WTC11 (cell line): ENCODE measurements around the gene ABHD17C. TPM values are rescaled to one million over a fixed set of nuclear protein-coding genes. Genes with fewer than 3 reads are reported as not detected.
A peak's percentile ranks its signal among the peaks of the same experiment; 100 is the strongest.

ENCODE experiments used
- ATAC-seq: fragments of 200-7000 bp; cut with Tn5 transposase; 2 replicates; pipeline ENCODE4 v1.10.0; 2021; ENCODE audit warnings: mild to moderate bottlenecking, moderate library complexity
- CTCF ChIA-PET: fragments of 300-600 bp; sonication (Branson Sonifier 250); formaldehyde crosslinking; loops from one replicate; lab custom pipeline; 2021; ENCODE audit warnings: antibody characterized with exemption; lab: Charles Lee
- POLR2A ChIA-PET: fragments of 350-600 bp; sonication (Branson Sonifier 250); formaldehyde crosslinking; loops from one replicate; lab custom pipeline; 2021; ENCODE audit warnings: antibody characterized with exemption; lab: Charles Lee
- DNase-seq: peaks from one replicate; pipeline ENCODE4 v3.0.0; 2021; ENCODE audit warnings: low spot score
- H3K27ac Mint-ChIP-seq: 2 replicates; pipeline ENCODE4 v1.8.0; 2021; ENCODE audit warnings: mixed read lengths
- H3K27me3 Mint-ChIP-seq: 2 replicates; pipeline ENCODE4 v1.8.0; 2021; ENCODE audit warnings: low read depth, mild to moderate bottlenecking, moderate library complexity, mixed read lengths
- H3K36me3 Mint-ChIP-seq: 2 replicates; pipeline ENCODE4 v1.8.0; 2021; ENCODE audit warnings: mixed read lengths
- H3K4me1 Mint-ChIP-seq: 2 replicates; pipeline ENCODE4 v1.8.0; 2022; ENCODE audit warnings: mixed read lengths
- H3K4me3 Mint-ChIP-seq: 2 replicates; pipeline ENCODE4 v1.8.0; 2021; ENCODE audit warnings: mild to moderate bottlenecking, moderate library complexity, mixed read lengths
- H3K9me3 Mint-ChIP-seq: 2 replicates; pipeline ENCODE4 v1.8.0; 2021; ENCODE audit warnings: mixed read lengths
- ESRRA ChIP-seq: sonication (generic); formaldehyde crosslinking; IDR thresholded peaks from 2 replicates; pipeline ENCODE4 v1.8.1; 2022; ENCODE audit warnings: mild to moderate bottlenecking, missing genetic modification reagents, borderline replicate concordance
- FOXK1 ChIP-seq: sonication (generic); formaldehyde crosslinking; IDR thresholded peaks from 2 replicates; pipeline ENCODE4 v1.8.0; 2022; ENCODE audit warnings: mild to moderate bottlenecking, moderate library complexity, missing genetic modification reagents
- GABPB1 ChIP-seq: sonication (generic); formaldehyde crosslinking; IDR thresholded peaks from 2 replicates; pipeline ENCODE4 v1.8.1; 2023; ENCODE audit warnings: mild to moderate bottlenecking, missing genetic modification reagents
- HMGA2 ChIP-seq: fragments of 250-450 bp; sonication (Bioruptor Pico); IDR thresholded peaks from 2 replicates; pipeline ENCODE4 v1.4.0; 2021; ENCODE audit warnings: mild to moderate bottlenecking, moderate library complexity
- KAT7 ChIP-seq: sonication (generic); formaldehyde crosslinking; IDR thresholded peaks from 2 replicates; pipeline ENCODE4 v1.8.1; 2023; ENCODE audit warnings: missing genetic modification reagents, mild to moderate bottlenecking, borderline replicate concordance
- OVOL2 ChIP-seq: fragments of 250-450 bp; sonication (Bioruptor Pico); IDR thresholded peaks from 2 replicates; pipeline ENCODE4 v1.9.0; 2021; ENCODE audit warnings: mild to moderate bottlenecking, borderline replicate concordance
- SMAD3 ChIP-seq: sonication (generic); formaldehyde crosslinking; IDR thresholded peaks from 2 replicates; pipeline ENCODE4 v1.8.0; 2022; ENCODE audit warnings: missing genetic modification reagents, mild to moderate bottlenecking, borderline replicate concordance
- SP1 ChIP-seq: sonication (generic); formaldehyde crosslinking; conservative IDR thresholded peaks from 2 replicates; pipeline ENCODE4 v1.8.1; 2022; ENCODE audit warnings: missing genetic modification reagents
- TEAD4 ChIP-seq: sonication (generic); formaldehyde crosslinking; IDR thresholded peaks from 2 replicates; pipeline ENCODE4 v1.8.0; 2022; ENCODE audit warnings: mild to moderate bottlenecking, missing genetic modification reagents
- TP53 ChIP-seq: sonication (generic); formaldehyde crosslinking; IDR thresholded peaks from 2 replicates; pipeline ENCODE4 v1.8.1; 2023; ENCODE audit warnings: mild to moderate bottlenecking, missing genetic modification reagents
- ZNF416 ChIP-seq: fragments of 250-450 bp; sonication (Bioruptor Pico); IDR thresholded peaks from 2 replicates; pipeline ENCODE4 v1.9.0; 2021; ENCODE audit warnings: mild to moderate bottlenecking, inconsistent platforms
- ZNF671 ChIP-seq: fragments of 250-450 bp; sonication (Bioruptor Pico); IDR thresholded peaks from 2 replicates; pipeline ENCODE4 v1.8.0; 2021; ENCODE audit warnings: mild to moderate bottlenecking
- total RNA-seq: library from RNA; stranded (reverse); gene quantifications from 3 replicates; pipeline ENCODE4 v1.2.3, GENCODE V29; 2021
- TF ChIP-seq, protein P1 (sequence below): sonication (generic); formaldehyde crosslinking; IDR thresholded peaks from 2 replicates; pipeline ENCODE4 v1.8.1; 2023; ENCODE audit warnings: mild to moderate bottlenecking, missing genetic modification reagents, moderate library complexity
- TF ChIP-seq, protein P2 (sequence below): sonication (generic); formaldehyde crosslinking; IDR thresholded peaks from 2 replicates; pipeline ENCODE4 v1.8.0; 2022; ENCODE audit warnings: mild to moderate bottlenecking, missing genetic modification reagents
- TF ChIP-seq, protein P3 (sequence below): fragments of 250-450 bp; sonication (Bioruptor Pico); IDR thresholded peaks from 2 replicates; pipeline ENCODE4 v1.9.0; 2021; ENCODE audit warnings: mild to moderate bottlenecking
- TF ChIP-seq, protein P4 (sequence below): fragments of 250-450 bp; sonication (Bioruptor Pico); IDR thresholded peaks from 2 replicates; pipeline ENCODE4 v1.9.0; 2021; ENCODE audit warnings: mild to moderate bottlenecking, borderline replicate concordance
- TF ChIP-seq, protein P5 (sequence below): sonication (generic); formaldehyde crosslinking; IDR thresholded peaks from 2 replicates; pipeline ENCODE4 v1.8.0; 2022; ENCODE audit warnings: missing genetic modification reagents
- TF ChIP-seq, protein P6 (sequence below): sonication (generic); formaldehyde crosslinking; IDR thresholded peaks from 2 replicates; pipeline ENCODE4 v1.8.0; 2023; ENCODE audit warnings: missing genetic modification reagents

The ABHD17C gene
- total RNA-seq, 1 experiment from 2014 or later = 29.0 TPM

DNA sequence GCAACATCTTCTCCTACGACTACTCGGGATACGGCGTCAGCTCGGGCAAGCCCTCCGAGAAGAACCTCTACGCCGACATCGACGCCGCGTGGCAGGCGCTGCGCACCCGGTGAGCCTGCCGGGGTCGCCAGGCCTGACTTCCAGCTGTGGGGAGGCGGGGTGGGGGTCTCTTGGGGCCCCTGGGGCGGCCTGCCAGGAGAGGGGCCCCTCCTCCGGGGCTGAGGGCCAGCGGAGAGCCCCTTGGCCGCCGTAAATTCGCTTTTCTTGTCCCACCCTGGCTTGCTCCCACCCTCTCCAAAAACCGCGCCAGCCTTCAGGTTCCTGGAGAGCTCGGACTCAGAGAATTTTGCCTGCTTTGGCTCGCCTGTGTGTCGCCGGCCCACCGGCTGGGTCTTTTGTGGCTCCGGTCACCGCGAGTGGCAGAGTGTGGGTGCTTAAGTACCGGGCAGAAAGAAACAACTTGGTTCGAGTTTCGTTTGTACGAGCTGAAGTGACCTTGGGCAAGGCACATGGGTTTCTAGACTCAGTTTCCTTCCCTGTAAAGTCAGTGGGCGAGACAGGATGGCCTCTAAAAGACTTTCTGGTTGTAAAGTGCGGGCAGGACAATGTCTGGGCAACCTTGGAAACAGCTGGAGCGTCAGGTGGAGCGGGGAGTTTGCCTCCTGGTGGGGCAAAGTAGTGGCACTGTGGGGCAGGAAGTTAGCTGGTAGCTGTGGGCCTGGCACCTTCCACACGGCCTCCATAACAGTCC, 976 bp downstream of the ABHD17C start:
- H3K9me3 Mint-ChIP-seq = no peaks in the 10 kb centered on the region
- POLR2A ChIA-PET = interaction anchor here (0.5 to 1.3 kb wide), 3 partner anchors 20 to 304 kb away, joined by 3 read pairs; partner anchors contain the start of gene TLNRD1
- H3K4me1 Mint-ChIP-seq = peaks cover 29% of the 10 kb centered on the region
- peaks cover 7% of the 10 kb centered on the region for H3K36me3 Mint-ChIP-seq
- ATAC-seq (no peak; the same call in 1 of the 2 replicates), DNase-seq (peak; percentile 16)
- TF ChIP-seq, protein P1, sequence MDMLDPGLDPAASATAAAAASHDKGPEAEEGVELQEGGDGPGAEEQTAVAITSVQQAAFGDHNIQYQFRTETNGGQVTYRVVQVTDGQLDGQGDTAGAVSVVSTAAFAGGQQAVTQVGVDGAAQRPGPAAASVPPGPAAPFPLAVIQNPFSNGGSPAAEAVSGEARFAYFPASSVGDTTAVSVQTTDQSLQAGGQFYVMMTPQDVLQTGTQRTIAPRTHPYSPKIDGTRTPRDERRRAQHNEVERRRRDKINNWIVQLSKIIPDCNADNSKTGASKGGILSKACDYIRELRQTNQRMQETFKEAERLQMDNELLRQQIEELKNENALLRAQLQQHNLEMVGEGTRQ = no peak
- TF ChIP-seq, protein P2, sequence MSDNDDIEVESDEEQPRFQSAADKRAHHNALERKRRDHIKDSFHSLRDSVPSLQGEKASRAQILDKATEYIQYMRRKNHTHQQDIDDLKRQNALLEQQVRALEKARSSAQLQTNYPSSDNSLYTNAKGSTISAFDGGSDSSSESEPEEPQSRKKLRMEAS (CRISPR knock-in tag) = peak; percentile 11; the same call in 1 of the 2 replicates
- TF ChIP-seq, all 79 proteins: peak for 1
- Mint-ChIP-seq H3K27me3 (peaks cover 25% of the 10 kb centered on the region), H3K4me3 (peak overlapping the region; percentile 82), H3K27ac (no peak overlapping the region)
- CTCF ChIA-PET = interaction anchor here (1.0 to 4.1 kb wide), 8 partner anchors 33 to 274 kb away, joined by 3 to 26 read pairs (median 6); partner anchors contain the start of gene CEMIP

DNA sequence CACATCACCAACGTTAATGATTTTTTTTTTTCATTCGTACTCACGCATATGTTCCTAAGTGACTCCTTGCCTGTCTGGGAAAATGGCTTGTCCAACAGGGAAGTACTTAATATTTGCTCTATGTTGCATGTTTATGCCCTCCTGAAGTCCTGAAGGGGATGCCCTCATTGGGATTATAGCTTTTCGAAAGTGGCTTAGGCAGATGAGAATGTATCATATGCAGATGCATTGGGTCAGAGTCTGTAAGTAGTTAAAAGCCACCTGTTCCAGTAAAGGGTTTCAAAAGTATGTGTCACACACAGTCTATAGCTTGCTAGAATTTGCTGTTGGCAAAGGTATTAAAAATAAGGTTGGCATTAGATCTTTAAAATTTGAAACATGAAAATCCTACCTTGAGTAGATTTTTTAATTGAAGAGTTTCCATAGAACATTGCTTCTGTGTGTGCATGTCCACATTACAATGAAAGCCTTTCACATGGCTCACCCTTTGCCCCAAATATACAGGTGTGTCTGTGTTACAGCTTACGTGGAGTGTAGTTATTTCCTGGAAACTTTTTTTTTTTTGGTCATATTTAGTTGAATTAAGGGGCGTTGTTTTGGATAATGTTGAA, 2.1 kb downstream of the ABHD17C start:
- Mint-ChIP-seq H3K4me1 (peaks cover 33% of the 10 kb centered on the region), H3K27ac (no peak overlapping the region), H3K9me3 (no peaks in the 10 kb centered on the region), H3K36me3 (peaks cover 7% of the 10 kb centered on the region), H3K4me3 (peak overlapping the region; percentile 82), H3K27me3 (peaks cover 25% of the 10 kb centered on the region)
- ChIA-PET CTCF (interaction anchor here (1.3 to 4.1 kb wide), 3 partner anchors 62 to 130 kb away, joined by 3 to 26 read pairs (median 9); no protein-coding TSS in a partner anchor), POLR2A (no interaction called here)
- no peak for DNase-seq
- no peak for ATAC-seq
- TF ChIP-seq TEAD4 (CRISPR knock-in tag) (no peak), KAT7 (CRISPR knock-in tag) (no peak), FOXK1 (CRISPR knock-in tag) (no peak), ZNF416 (CRISPR knock-in tag) (no peak), ESRRA (no peak), OVOL2 (CRISPR knock-in tag) (no peak), HMGA2 (CRISPR knock-in tag) (no peak), SMAD3 (no peak), GABPB1 (CRISPR knock-in tag) (no peak), TP53 (CRISPR knock-in tag) (no peak), ZNF671 (CRISPR knock-in tag) (no peak), SP1 (CRISPR knock-in tag) (no peak)
- TF ChIP-seq, protein P3, sequence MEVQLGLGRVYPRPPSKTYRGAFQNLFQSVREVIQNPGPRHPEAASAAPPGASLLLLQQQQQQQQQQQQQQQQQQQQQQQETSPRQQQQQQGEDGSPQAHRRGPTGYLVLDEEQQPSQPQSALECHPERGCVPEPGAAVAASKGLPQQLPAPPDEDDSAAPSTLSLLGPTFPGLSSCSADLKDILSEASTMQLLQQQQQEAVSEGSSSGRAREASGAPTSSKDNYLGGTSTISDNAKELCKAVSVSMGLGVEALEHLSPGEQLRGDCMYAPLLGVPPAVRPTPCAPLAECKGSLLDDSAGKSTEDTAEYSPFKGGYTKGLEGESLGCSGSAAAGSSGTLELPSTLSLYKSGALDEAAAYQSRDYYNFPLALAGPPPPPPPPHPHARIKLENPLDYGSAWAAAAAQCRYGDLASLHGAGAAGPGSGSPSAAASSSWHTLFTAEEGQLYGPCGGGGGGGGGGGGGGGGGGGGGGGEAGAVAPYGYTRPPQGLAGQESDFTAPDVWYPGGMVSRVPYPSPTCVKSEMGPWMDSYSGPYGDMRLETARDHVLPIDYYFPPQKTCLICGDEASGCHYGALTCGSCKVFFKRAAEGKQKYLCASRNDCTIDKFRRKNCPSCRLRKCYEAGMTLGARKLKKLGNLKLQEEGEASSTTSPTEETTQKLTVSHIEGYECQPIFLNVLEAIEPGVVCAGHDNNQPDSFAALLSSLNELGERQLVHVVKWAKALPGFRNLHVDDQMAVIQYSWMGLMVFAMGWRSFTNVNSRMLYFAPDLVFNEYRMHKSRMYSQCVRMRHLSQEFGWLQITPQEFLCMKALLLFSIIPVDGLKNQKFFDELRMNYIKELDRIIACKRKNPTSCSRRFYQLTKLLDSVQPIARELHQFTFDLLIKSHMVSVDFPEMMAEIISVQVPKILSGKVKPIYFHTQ (CRISPR knock-in tag) = no peak
- TF ChIP-seq, protein P4, sequence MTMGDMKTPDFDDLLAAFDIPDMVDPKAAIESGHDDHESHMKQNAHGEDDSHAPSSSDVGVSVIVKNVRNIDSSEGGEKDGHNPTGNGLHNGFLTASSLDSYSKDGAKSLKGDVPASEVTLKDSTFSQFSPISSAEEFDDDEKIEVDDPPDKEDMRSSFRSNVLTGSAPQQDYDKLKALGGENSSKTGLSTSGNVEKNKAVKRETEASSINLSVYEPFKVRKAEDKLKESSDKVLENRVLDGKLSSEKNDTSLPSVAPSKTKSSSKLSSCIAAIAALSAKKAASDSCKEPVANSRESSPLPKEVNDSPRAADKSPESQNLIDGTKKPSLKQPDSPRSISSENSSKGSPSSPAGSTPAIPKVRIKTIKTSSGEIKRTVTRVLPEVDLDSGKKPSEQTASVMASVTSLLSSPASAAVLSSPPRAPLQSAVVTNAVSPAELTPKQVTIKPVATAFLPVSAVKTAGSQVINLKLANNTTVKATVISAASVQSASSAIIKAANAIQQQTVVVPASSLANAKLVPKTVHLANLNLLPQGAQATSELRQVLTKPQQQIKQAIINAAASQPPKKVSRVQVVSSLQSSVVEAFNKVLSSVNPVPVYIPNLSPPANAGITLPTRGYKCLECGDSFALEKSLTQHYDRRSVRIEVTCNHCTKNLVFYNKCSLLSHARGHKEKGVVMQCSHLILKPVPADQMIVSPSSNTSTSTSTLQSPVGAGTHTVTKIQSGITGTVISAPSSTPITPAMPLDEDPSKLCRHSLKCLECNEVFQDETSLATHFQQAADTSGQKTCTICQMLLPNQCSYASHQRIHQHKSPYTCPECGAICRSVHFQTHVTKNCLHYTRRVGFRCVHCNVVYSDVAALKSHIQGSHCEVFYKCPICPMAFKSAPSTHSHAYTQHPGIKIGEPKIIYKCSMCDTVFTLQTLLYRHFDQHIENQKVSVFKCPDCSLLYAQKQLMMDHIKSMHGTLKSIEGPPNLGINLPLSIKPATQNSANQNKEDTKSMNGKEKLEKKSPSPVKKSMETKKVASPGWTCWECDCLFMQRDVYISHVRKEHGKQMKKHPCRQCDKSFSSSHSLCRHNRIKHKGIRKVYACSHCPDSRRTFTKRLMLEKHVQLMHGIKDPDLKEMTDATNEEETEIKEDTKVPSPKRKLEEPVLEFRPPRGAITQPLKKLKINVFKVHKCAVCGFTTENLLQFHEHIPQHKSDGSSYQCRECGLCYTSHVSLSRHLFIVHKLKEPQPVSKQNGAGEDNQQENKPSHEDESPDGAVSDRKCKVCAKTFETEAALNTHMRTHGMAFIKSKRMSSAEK (CRISPR knock-in tag) = no peak
- TF ChIP-seq, protein P5, sequence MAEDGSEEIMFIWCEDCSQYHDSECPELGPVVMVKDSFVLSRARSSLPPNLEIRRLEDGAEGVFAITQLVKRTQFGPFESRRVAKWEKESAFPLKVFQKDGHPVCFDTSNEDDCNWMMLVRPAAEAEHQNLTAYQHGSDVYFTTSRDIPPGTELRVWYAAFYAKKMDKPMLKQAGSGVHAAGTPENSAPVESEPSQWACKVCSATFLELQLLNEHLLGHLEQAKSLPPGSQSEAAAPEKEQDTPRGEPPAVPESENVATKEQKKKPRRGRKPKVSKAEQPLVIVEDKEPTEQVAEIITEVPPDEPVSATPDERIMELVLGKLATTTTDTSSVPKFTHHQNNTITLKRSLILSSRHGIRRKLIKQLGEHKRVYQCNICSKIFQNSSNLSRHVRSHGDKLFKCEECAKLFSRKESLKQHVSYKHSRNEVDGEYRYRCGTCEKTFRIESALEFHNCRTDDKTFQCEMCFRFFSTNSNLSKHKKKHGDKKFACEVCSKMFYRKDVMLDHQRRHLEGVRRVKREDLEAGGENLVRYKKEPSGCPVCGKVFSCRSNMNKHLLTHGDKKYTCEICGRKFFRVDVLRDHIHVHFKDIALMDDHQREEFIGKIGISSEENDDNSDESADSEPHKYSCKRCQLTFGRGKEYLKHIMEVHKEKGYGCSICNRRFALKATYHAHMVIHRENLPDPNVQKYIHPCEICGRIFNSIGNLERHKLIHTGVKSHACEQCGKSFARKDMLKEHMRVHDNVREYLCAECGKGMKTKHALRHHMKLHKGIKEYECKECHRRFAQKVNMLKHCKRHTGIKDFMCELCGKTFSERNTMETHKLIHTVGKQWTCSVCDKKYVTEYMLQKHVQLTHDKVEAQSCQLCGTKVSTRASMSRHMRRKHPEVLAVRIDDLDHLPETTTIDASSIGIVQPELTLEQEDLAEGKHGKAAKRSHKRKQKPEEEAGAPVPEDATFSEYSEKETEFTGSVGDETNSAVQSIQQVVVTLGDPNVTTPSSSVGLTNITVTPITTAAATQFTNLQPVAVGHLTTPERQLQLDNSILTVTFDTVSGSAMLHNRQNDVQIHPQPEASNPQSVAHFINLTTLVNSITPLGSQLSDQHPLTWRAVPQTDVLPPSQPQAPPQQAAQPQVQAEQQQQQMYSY = no peak
- TF ChIP-seq, protein P6, sequence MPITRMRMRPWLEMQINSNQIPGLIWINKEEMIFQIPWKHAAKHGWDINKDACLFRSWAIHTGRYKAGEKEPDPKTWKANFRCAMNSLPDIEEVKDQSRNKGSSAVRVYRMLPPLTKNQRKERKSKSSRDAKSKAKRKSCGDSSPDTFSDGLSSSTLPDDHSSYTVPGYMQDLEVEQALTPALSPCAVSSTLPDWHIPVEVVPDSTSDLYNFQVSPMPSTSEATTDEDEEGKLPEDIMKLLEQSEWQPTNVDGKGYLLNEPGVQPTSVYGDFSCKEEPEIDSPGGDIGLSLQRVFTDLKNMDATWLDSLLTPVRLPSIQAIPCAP (CRISPR knock-in tag) = no peak
